Measurements from ENCODE around the gene SLC35E3. TPM values are rescaled to one million over a fixed set of nuclear protein-coding genes. Genes with fewer than 3 reads are reported as not detected.

SLC35E3 gene
- total and polyA plus RNA-seq, 2 of the 13 experiments (the other 11 are each of a cell fraction or from before 2014, with no cell fraction given): 13.0 to 22.1 TPM

- TF ChIP-seq ARHGAP35 (CRISPR knock-in tag; IDR thresholded peaks at IDR 0.05; ENCODE audit: borderline replicate concordance) (peak; percentile 74; the same call in 1 of the 2 replicates), KIAA2018 (CRISPR knock-in tag; IDR thresholded peaks at IDR 0.05; ENCODE audit: borderline replicate concordance) (no peak), MAFF (IDR thresholded peaks at IDR 0.05; ENCODE audit: low read depth, low read length) (no peak), HNRNPLL (IDR thresholded peaks at IDR 0.05; ENCODE audit: low read depth, low read length, poor library complexity, severe bottlenecking) (peak; percentile 100), PBX3 (CRISPR knock-in tag; IDR thresholded peaks at IDR 0.05; ENCODE audit: borderline replicate concordance) (peak; percentile 21), ZNF652 (CRISPR knock-in tag; IDR thresholded peaks at IDR 0.05; ENCODE audit: borderline replicate concordance, low read depth) (peak; percentile 15; the same call in 1 of the 2 replicates), ZNF362 (CRISPR knock-in tag; IDR thresholded peaks at IDR 0.05; ENCODE audit: borderline replicate concordance) (peak; percentile 17; the same call in 1 of the 2 replicates), TCF12 (IDR thresholded peaks at IDR 0.05) (no peak), TCF12 (CRISPR knock-in tag; IDR thresholded peaks at IDR 0.05) (peak; percentile 17; the same call in 1 of the 2 replicates), CERS6 (CRISPR knock-in tag; IDR thresholded peaks at IDR 0.05) (no peak), ZNF639 (CRISPR knock-in tag; conservative IDR thresholded peaks at IDR 0.05) (peak; percentile 96), ZNF564 (CRISPR knock-in tag; IDR thresholded peaks at IDR 0.05) (peak; percentile 33; the same call in 1 of the 2 replicates), ZNF674 (CRISPR knock-in tag; IDR thresholded peaks at IDR 0.05; ENCODE audit: low read depth) (0 out of 2 replicates have a peak, but pooled peaks have one; percentile 10), ZNF850 (CRISPR knock-in tag; conservative IDR thresholded peaks at IDR 0.05) (0 out of 2 replicates have a peak, but pooled peaks have one; percentile 38), TEAD3 (CRISPR knock-in tag; optimal IDR thresholded peaks at IDR 0.05; ENCODE audit: borderline replicate concordance) (peak; percentile 45)
Measured at GRCh38 chr12:68807576-68808387, 61.8 kb downstream of the SLC35E3 start, which contains the start of gene MDM2 (continued).

Measured in HepG2 (cell line).